Epidermal melanocyte (primary cell): Measurements from ENCODE around the gene SPATA31D3.
"Not testable (repeated sequence)": the region's sequence is repeated elsewhere in the genome, so short reads cannot be mapped to it uniquely, and the experiment has no call there.

Source experiments
- DNase-seq: peaks from one replicate; pipeline ENCODE4 v3.0.0; 2011; ENCODE audit warnings: low spot score; ENCODE audit not compliant: insufficient read length

Gene SPATA31D3

GRCh38 chr9:81943393-81943792, at the start of gene SPATA31D3:
SPATA31D3 (plus strand) TSS chr9:81943500; CDS start chr9:81943586, 86 bp downstream.
- not testable (repeated sequence) for DNase-seq

GRCh38 chr9:81893929-81894328, 49.4 kb upstream of the SPATA31D3 start:
- no peak for DNase-seq

- no peak for DNase-seq
These were observed 48.4 kb upstream of the SPATA31D3 start for GRCh38 chr9:81894891-81895290.

- no peak for DNase-seq
These were observed 47.2 kb upstream of the SPATA31D3 start for GRCh38 chr9:81896070-81896469.

- no peak for DNase-seq
These were observed 44.4 kb upstream of the SPATA31D3 start for GRCh38 chr9:81898851-81899250.

GRCh38 chr9:81902196-81902595, 41.1 kb upstream of the SPATA31D3 start:
- no peak for DNase-seq

GRCh38 chr9:81902626-81903025, 40.7 kb upstream of the SPATA31D3 start:
- DNase-seq, result no peak

- DNase-seq, result no peak
These were observed 36.6 kb upstream of the SPATA31D3 start for GRCh38 chr9:81906671-81907070.

- DNase-seq, result no peak
These were observed 31.2 kb upstream of the SPATA31D3 start for GRCh38 chr9:81912135-81912534.

- no peak for DNase-seq
These were observed 27.3 kb upstream of the SPATA31D3 start for GRCh38 chr9:81915801-81916505.

GRCh38 chr9:81918507-81918906, 24.8 kb upstream of the SPATA31D3 start:
- not testable (repeated sequence) for DNase-seq

GRCh38 chr9:81928305-81928704, 15.0 kb upstream of the SPATA31D3 start, which contains the start of gene SPATA31D4:
SPATA31D4 (plus strand) TSS chr9:81928428; CDS start chr9:81928514, 86 bp downstream.
- DNase-seq, result not testable (repeated sequence)

GRCh38 chr9:81930147-81930546, 13.2 kb upstream of the SPATA31D3 start:
- not testable (repeated sequence) for DNase-seq

GRCh38 chr9:81933547-81933946, 9.8 kb upstream of the SPATA31D3 start:
- not testable (repeated sequence) for DNase-seq

GRCh38 chr9:81948650-81949049, 5.3 kb downstream of the SPATA31D3 start:
- not testable (repeated sequence) for DNase-seq

GRCh38 chr9:81953096-81953495, 9.8 kb downstream of the SPATA31D3 start:
- DNase-seq, result no peak

GRCh38 chr9:81955625-81956024, 12.3 kb downstream of the SPATA31D3 start:
- no peak for DNase-seq

GRCh38 chr9:81964218-81965171, 21.2 kb downstream of the SPATA31D3 start:
- DNase-seq, result no peak

- no peak for DNase-seq
These were observed 24.7 kb downstream of the SPATA31D3 start for GRCh38 chr9:81968026-81968425.

- DNase-seq, result no peak
These were observed 26.7 kb downstream of the SPATA31D3 start for GRCh38 chr9:81969971-81970370.

GRCh38 chr9:81971727-81972126, 28.4 kb downstream of the SPATA31D3 start:
- no peak for DNase-seq

- no peak for DNase-seq
These were observed 31.5 kb downstream of the SPATA31D3 start for GRCh38 chr9:81974764-81975163.
